Motor neuron (in vitro differentiated cells): ENCODE data around the gene CYP21A2. TPM values are rescaled to one million over a fixed set of nuclear protein-coding genes. Genes with fewer than 3 reads are reported as not detected.
"Not testable (repeated sequence)": the region's sequence is repeated elsewhere in the genome, so short reads cannot be mapped to it uniquely, and the experiment has no call there.

ENCODE experiments used
- ATAC-seq, 8 experiments: fragments of 200-7000 bp; cut with Tn5 transposase; replicated peaks in 6 of 8; 2 replicates each; pipeline ENCODE4 v1.8.0; 2021; ENCODE audit warnings: mild to moderate bottlenecking in 8 of 8, moderate library complexity in 8 of 8
- H3K27ac ChIP-seq, 2 donors: fragments of 250-450 bp; sonication (Bioruptor Pico); 2 replicates each; pipeline ENCODE4 v1.9.0; 2021; ENCODE audit warnings: antibody characterized with exemption in 2 of 2, mild to moderate bottlenecking in 2 of 2, moderate library complexity in 1 of 2
- H3K4me1 ChIP-seq, 2 donors: fragments of 250-450 bp; sonication (Bioruptor Pico); replicated peaks in 1 of 2; 2 replicates each; pipeline ENCODE4 v1.6.1; 2021; ENCODE audit warnings: antibody characterized with exemption in 2 of 2, mild to moderate bottlenecking in 2 of 2, moderate library complexity in 1 of 2
- H3K4me3 ChIP-seq, 5 donors: fragments of 250-450 bp; sonication (Bioruptor Pico); 2 replicates each; pipeline ENCODE4 v1.9.0; 2021; ENCODE audit warnings: antibody characterized with exemption in 5 of 5, mild to moderate bottlenecking in 5 of 5, moderate library complexity in 4 of 5
- WGBS, 10 experiments: fragments of 450-650 bp; shearing (Covaris generic); methylation state at CpG; one replicate each; pipeline ENCODE4 v1.0.0; 2022; 5-methylcytosine and 5-hydroxymethylcytosine counted together
- in situ Hi-C, 9 experiments: fragments of 400-800 bp; cut with MboI; loops; one replicate each; pipeline ENCODE4 v1.15.0; 2021; ENCODE audit warnings: low sequenced_read_pairs in 9 of 9, low pct_unique_long_range_greater_than_20kb in 2 of 9; ENCODE audit not compliant: unreplicated experiment in 9 of 9
- total RNA-seq, 8 experiments: library from RNA; unstranded; fragments of 300-600 nt; gene quantifications; 2 replicates each; pipeline versions ENCODE4 v1.2.3 to v1.2.4, GENCODE V29; 2022

The CYP21A2 gene
- total RNA-seq = 1 to 10 TPM in 2 of 8 experiments, under 1 TPM in 6; 0.16 to 8.7 (median 0.77) TPM

DNA sequence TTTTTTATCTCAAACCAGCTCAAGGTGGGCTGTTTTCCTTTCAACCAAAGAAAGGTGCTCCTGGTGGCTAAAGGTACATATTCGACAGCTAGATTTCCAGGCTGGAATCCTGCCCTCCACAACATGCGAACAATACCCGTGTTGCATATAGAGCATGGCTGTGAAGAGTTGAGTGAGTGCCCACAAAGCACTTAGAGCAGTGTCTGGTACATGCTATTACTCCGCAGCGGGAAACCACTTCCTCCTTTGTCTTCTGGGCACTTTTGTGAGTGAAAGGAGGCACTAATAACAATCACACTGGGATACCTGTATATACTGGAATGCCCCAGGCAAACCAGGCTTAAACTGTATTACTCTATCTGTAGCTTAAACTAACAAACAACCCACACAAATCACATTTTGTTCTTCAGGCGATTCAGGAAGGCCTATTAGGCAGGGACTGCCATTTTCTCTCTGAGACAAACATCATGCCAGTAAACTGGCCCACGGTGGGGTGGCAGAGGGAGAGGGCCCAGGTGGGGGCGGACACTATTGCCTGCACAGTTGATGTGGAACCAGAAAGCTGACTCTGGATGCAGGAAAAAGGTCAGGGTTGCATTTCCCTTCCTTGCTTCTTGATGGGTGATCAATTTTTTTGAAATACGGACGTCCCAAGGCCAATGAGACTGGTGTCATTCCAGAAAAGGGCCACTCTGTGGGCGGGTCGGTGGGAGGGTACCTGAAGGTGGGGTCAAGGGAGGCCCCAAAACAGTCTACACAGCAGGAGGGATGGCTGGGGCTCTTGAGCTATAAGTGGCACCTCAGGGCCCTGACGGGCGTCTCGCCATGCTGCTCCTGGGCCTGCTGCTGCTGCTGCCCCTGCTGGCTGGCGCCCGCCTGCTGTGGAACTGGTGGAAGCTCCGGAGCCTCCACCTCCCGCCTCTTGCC lies at the start of gene CYP21A2:
TSS of gene CYP21A2 (plus strand) at position 818 of the 927 bp plus-strand sequence. CDS start at position 826, 8 bp downstream.
- WGBS, 10 experiments = no CpG with 5 or more reads among the region's 19 CpGs
- H3K27ac ChIP-seq, H3K4me1 ChIP-seq, in situ Hi-C loops, H3K4me3 ChIP-seq, ATAC-seq: not testable (repeated sequence)

DNA sequence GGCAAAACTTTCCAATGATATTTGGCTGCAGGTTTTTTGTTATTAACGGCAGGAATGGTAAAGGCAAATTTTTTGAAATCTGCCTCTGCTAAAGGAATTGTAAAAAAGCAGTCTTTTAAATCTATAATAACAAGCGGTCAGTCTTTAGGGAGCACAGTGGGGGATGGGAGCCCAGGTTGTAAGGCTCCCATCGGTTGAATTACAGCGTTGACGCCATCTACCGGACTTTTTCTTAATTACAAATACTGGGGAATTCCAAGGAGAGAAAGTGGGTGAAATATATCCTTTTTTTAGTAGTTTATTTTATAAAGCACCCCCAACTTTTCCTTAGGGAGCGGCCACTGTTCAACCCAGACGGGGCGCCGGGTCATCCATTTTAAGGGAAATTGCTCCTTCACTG lies 48.9 kb upstream of the CYP21A2 start:
- in situ Hi-C loops, H3K4me1 ChIP-seq, H3K4me3 ChIP-seq, H3K27ac ChIP-seq: not testable (repeated sequence)
- WGBS, 10 experiments = no CpG with 5 or more reads among the region's 10 CpGs
- peak in 2 of 8 experiments; percentile 33 to 72 for ATAC-seq

DNA sequence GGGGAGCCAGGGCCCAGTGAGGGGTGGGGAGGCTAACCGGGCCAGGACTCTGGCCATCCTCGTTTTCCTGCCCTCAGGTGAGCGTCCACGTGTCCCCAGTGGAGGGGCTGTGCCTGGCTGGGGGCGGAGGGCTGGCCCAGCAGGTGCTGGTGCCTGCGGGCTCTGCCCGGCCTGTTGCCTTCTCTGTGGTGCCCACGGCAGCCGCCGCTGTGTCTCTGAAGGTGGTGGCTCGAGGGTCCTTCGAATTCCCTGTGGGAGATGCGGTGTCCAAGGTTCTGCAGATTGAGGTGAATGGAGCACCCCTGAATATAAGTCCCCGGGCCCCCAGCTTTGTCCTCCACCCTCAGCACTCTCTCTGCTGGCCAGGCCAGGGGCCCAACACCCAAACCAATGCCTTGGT lies 43.8 kb upstream of the CYP21A2 start:
- H3K4me3 ChIP-seq, H3K4me1 ChIP-seq, H3K27ac ChIP-seq, ATAC-seq, in situ Hi-C loops: not testable (repeated sequence)
- no CpG with 5 or more reads among the region's 14 CpGs for WGBS, 10 experiments

DNA sequence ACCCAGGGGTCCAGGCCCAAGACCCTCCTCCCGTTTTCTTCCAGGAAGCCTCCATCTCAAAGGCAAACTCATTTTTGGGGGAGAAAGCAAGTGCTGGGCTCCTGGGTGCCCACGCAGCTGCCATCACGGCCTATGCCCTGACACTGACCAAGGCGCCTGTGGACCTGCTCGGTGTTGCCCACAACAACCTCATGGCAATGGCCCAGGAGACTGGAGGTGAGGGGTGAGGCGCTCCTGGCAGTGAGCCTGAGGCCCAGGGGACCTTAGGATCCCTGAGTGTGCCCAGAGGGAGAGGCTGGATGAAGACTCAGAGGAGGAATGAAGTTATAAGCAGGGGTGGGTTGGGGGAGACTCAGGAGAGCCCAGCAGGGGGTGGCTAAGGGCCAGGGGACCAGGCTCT lies 41.8 kb upstream of the CYP21A2 start:
- not testable (repeated sequence) for H3K27ac ChIP-seq

DNA sequence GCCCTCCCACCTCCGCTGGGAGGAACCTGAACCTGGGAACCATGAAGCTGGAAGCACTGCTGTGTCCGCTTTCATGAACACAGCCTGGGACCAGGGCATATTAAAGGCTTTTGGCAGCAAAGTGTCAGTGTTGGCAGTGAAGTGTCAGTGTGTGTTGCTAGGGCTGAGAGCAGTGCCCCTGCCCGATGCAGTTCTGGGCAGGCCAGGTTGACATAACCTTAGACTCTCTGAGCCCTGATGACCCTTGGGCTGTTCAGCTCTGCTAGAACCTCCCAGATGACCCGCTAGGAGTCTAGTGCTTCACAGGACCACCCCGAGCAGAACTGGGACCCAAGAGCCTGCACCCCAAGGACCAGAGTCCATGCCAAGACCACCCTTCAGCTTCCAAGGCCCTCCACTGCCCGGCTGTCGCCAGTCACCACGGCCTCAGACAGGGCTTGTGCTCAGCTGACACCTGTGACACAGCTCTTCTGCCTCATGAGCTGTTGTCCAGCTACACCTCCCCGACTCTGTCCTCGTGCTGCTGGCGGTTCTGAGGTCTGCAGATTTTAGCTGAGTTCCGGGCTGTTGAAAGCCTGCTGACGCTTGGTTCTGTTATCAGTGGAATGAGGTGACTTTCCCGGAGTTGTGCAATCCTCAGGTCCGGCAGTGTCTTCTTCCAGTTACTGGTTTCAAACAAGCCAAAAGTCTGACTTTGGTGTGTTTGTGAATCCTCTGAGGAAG lies 35.5 kb upstream of the CYP21A2 start:
- peak in 2 of 8 experiments; percentile 7 to 11 for ATAC-seq
- WGBS, 10 experiments = no CpG with 5 or more reads among the region's 15 CpGs

More for the DNA sequence above, 41.8 kb upstream of the CYP21A2 start:
- WGBS, 10 experiments = no CpG with 5 or more reads among the region's 6 CpGs
- H3K4me1 ChIP-seq, in situ Hi-C loops, ATAC-seq, H3K4me3 ChIP-seq: not testable (repeated sequence)

DNA sequence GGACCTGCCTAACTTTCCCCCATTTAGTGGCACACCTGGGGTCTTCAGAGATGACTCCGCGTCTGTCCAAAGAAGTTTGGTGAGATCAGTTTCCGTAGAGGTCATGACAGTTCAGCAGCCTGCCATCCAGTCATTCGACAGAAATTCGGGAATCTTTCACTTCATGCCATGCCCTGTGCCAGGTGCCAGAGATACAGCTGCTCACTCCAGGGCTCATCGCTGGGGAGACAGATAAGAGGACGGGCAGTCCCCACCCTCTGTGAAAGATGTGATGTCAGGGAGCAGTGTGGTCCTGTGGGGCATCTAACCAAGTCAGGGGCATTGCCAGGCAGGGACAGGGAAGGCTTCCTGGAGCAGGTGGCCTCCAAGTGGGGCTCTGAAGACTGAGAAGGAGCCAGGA lies 34.9 kb upstream of the CYP21A2 start:
- WGBS, 10 experiments = no CpG with 5 or more reads among the region's 7 CpGs
- in situ Hi-C loops, ATAC-seq: not testable (repeated sequence)

More for the DNA sequence above, 35.5 kb upstream of the CYP21A2 start:
- in situ Hi-C loops, H3K4me3 ChIP-seq, H3K27ac ChIP-seq, H3K4me1 ChIP-seq: not testable (repeated sequence)

DNA sequence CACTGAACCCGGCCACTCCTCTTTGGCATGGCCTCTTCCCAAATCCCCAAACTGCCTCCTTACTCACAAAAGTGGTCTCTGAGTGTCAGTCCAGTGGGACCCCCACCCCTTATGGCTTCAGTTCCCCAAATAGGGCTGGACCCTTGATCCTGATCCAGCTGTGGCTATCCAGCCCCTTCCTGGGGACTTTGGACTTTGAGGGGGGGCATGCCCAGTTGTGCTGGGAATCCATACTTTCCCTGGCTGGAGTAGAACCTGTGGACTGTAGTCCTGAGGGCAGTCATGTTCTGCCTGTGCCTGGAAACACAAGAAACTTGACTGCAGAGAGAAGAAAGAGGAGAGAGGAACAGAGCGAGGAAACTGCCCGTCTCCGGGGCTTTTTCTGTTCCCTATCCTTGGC lies 33.8 kb upstream of the CYP21A2 start:
- WGBS, 10 experiments = 94% methylated on average over 3 of the region's 4 CpGs; no CpG with 5 or more reads in 9 of the 10 experiments
- H3K27ac ChIP-seq, ATAC-seq, H3K4me3 ChIP-seq, H3K4me1 ChIP-seq, in situ Hi-C loops: not testable (repeated sequence)

More for the DNA sequence above, 34.9 kb upstream of the CYP21A2 start:
- H3K27ac ChIP-seq, H3K4me3 ChIP-seq, H3K4me1 ChIP-seq: not testable (repeated sequence)

DNA sequence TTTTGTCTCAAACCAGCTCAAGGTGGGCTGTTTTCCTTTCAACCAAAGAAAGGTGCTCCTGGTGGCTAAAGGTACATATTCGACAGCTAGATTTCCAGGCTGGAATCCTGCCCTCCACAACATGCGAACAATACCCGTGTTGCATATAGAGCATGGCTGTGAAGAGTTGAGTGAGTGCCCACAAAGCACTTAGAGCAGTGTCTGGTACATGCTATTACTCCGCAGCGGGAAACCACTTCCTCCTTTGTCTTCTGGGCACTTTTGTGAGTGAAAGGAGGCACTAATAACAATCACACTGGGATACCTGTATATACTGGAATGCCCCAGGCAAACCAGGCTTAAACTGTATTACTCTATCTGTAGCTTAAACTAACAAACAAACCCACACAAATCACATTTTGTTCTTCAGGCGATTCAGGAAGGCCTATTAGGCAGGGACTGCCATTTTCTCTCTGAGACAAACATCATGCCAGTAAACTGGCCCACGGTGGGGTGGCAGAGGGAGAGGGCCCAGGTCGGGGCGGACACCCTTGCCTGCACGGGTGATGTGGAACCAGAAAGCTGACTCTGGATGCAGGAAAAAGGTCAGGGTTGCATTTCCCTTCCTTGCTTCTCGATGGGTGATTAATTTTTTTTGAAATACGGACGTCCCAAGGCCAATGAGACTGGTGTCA lies 33.2 kb upstream of the CYP21A2 start:
- H3K4me3 ChIP-seq, H3K4me1 ChIP-seq, in situ Hi-C loops, H3K27ac ChIP-seq, ATAC-seq: not testable (repeated sequence)
- WGBS, 10 experiments = no CpG with 5 or more reads among the region's 13 CpGs

DNA sequence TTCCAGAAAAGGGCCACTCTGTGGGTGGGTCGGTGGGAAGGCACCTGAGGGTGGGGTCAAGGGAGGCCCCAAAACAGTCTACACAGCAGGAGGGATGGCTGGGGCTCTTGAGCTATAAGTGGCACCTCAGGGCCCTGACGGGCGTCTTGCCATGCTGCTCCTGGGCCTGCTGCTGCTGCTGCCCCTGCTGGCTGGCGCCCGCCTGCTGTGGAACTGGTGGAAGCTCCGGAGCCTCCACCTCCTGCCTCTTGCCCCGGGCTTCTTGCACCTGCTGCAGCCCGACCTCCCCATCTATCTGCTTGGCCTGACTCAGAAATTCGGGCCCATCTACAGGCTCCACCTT lies 32.7 kb upstream of the CYP21A2 start:
- H3K27ac ChIP-seq, in situ Hi-C loops, H3K4me1 ChIP-seq, ATAC-seq, H3K4me3 ChIP-seq: not testable (repeated sequence)
- no CpG with 5 or more reads among the region's 9 CpGs for WGBS, 10 experiments

DNA sequence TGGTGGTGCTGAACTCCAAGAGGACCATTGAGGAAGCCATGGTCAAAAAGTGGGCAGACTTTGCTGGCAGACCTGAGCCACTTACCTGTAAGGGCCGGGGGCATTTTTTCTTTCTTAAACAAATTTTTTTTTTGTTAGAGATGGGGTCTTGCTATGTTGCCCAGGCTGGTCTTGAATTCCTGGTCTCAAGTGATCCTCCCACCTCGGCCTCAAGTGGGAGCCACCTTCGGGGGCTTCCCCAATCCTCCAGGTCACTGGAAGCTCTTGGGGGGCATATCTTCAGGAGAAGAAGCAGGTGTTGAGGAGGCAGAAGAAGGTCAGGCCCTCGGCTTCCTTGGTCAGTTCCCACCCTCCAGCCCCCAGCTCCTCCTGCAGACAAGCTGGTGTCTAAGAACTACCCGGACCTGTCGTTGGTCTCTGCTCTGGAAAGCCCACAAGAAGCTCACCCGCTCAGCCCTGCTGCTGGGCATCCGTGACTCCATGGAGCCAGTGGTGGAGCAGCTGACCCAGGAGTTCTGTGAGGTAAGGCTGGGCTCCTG lies 32.2 kb upstream of the CYP21A2 start:
- H3K4me1 ChIP-seq, H3K4me3 ChIP-seq, H3K27ac ChIP-seq, ATAC-seq, in situ Hi-C loops: not testable (repeated sequence)
- WGBS, 10 experiments = 70% methylated on average over 2 of the region's 8 CpGs; no CpG with 5 or more reads in 9 of the 10 experiments

DNA sequence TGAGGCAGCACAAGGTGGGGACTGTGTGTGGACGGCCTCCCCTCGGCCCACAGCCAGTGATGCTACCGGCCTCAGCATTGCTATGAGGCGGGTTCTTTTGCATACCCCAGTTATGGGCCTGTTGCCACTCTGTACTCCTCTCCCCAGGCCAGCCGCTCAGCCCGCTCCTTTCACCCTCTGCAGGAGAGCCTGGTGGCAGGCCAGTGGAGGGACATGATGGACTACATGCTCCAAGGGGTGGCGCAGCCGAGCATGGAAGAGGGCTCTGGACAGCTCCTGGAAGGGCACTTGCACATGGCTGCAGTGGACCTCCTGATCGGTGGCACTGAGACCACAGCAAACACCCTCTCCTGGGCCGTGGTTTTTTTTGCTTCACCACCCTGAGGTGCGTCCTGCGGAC lies 31.1 kb upstream of the CYP21A2 start:
- in situ Hi-C loops, H3K4me1 ChIP-seq, H3K27ac ChIP-seq, H3K4me3 ChIP-seq: not testable (repeated sequence)
- ATAC-seq = peak; percentile 11 to 49 (median 21)
- 80 to 90% methylated on average over 2 of the region's 12 CpGs; no CpG with 5 or more reads in 8 of the 10 experiments for WGBS, 10 experiments

DNA sequence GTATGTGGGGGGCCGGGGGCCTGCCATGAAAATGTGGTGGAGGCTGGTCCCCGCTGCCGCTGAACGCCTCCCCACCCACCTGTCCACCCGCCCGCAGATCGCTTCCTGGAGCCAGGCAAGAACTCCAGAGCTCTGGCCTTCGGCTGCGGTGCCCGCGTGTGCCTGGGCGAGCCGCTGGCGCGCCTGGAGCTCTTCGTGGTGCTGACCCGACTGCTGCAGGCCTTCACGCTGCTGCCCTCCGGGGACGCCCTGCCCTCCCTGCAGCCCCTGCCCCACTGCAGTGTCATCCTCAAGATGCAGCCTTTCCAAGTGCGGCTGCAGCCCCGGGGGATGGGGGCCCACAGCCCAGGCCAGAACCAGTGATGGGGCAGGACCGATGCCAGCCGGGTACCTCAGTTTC lies 30.2 kb upstream of the CYP21A2 start:
- in situ Hi-C loops, H3K4me1 ChIP-seq, H3K4me3 ChIP-seq, H3K27ac ChIP-seq, ATAC-seq: not testable (repeated sequence)
- no CpG with 5 or more reads among the region's 24 CpGs for WGBS, 10 experiments

DNA sequence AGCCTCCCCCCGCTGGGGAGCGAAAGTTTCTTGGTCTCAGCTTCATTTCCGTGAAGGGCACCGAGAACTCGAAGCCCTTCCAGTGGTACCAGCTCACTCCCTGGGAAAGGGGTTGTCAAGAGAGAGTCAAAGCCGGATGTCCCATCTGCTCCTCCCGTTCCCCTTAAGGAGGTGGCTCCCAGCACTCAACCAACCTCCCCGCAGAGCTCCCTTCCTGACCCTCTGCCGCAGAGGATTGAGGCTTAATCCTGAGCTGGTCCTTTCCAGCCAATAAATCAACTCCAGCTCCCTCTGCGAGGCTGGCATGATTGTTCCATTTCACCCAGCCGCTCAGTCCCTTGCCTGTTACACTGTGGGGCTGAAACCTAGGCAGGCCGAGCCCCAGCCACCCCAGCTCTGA lies 29.6 kb upstream of the CYP21A2 start:
- H3K27ac ChIP-seq, H3K4me1 ChIP-seq, H3K4me3 ChIP-seq, in situ Hi-C loops: not testable (repeated sequence)
- no CpG with 5 or more reads among the region's 12 CpGs for WGBS, 10 experiments
- peak in 4 of 8 experiments; percentile 3 to 18 (median 6) for ATAC-seq
